Measurements from ENCODE around the gene NRL.

DNA sequence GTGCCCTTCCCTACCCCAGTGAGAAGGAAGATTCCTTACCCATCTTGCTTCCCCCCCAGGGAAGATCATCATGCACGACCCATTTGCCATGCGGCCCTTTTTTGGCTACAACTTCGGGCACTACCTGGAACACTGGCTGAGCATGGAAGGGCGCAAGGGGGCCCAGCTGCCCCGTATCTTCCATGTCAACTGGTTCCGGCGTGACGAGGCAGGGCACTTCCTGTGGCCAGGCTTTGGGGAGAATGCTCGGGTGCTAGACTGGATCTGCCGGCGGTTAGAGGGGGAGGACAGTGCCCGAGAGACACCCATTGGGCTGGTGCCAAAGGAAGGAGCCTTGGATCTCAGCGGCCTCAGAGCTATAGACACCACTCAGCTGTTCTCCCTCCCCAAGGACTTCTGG lies 11.3 kb downstream of the NRL start:
- TF ChIP-seq, protein P1, sequence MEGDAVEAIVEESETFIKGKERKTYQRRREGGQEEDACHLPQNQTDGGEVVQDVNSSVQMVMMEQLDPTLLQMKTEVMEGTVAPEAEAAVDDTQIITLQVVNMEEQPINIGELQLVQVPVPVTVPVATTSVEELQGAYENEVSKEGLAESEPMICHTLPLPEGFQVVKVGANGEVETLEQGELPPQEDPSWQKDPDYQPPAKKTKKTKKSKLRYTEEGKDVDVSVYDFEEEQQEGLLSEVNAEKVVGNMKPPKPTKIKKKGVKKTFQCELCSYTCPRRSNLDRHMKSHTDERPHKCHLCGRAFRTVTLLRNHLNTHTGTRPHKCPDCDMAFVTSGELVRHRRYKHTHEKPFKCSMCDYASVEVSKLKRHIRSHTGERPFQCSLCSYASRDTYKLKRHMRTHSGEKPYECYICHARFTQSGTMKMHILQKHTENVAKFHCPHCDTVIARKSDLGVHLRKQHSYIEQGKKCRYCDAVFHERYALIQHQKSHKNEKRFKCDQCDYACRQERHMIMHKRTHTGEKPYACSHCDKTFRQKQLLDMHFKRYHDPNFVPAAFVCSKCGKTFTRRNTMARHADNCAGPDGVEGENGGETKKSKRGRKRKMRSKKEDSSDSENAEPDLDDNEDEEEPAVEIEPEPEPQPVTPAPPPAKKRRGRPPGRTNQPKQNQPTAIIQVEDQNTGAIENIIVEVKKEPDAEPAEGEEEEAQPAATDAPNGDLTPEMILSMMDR (conservative IDR thresholded peaks at IDR 0.05), result no peak
- no peak for TF ChIP-seq ZFX (IDR thresholded peaks at IDR 0.05)
